HEK293 (cell line): Measurements from ENCODE around the gene PLS3.

Source experiments
- FEZF1 ChIP-seq: fragments of 450-650 bp; formaldehyde crosslinking; IDR thresholded peaks from 2 replicates; pipeline ENCODE4 v1.5.1; 2016; ENCODE audit warnings: missing biosample characterization, missing genetic modification characterization
- SP2 ChIP-seq: fragments of 450-650 bp; formaldehyde crosslinking; IDR thresholded peaks from 2 replicates; pipeline ENCODE4 v1.5.1; 2016; ENCODE audit warnings: missing biosample characterization, missing genetic modification characterization
- SP3 ChIP-seq: fragments of 450-650 bp; formaldehyde crosslinking; IDR thresholded peaks from 2 replicates; pipeline ENCODE4 v1.5.1; 2016; ENCODE audit warnings: missing biosample characterization, missing genetic modification characterization
- ZFP37 ChIP-seq: fragments of 450-650 bp; formaldehyde crosslinking; IDR thresholded peaks from 2 replicates; pipeline ENCODE4 v1.5.1; 2016; ENCODE audit warnings: missing biosample characterization, missing genetic modification characterization
- ZNF114 ChIP-seq: fragments of 450-650 bp; formaldehyde crosslinking; IDR thresholded peaks from 2 replicates; pipeline ENCODE4 v1.5.0; 2017; ENCODE audit warnings: missing biosample characterization, missing genetic modification characterization
- ZNF24 ChIP-seq: fragments of 450-650 bp; formaldehyde crosslinking; IDR thresholded peaks from 2 replicates; pipeline ENCODE4 v1.5.1; 2016; ENCODE audit warnings: missing biosample characterization, missing genetic modification characterization
- ZNF248 ChIP-seq: fragments of 450-650 bp; formaldehyde crosslinking; IDR thresholded peaks from 2 replicates; pipeline ENCODE4 v1.5.1; 2017; ENCODE audit warnings: missing biosample characterization, missing genetic modification characterization
- ZNF571 ChIP-seq: fragments of 450-650 bp; formaldehyde crosslinking; IDR thresholded peaks from 2 replicates; pipeline ENCODE4 v1.5.0; 2017; ENCODE audit warnings: missing biosample characterization, missing genetic modification characterization
- ZNF623 ChIP-seq: fragments of 450-650 bp; formaldehyde crosslinking; IDR thresholded peaks from 2 replicates; pipeline ENCODE4 v1.5.1; 2016; ENCODE audit warnings: missing biosample characterization, missing genetic modification characterization
- TF ChIP-seq, protein P1 (sequence below): fragments of 450-650 bp; formaldehyde crosslinking; IDR thresholded peaks from 2 replicates; pipeline ENCODE4 v1.5.1; 2016; ENCODE audit warnings: missing biosample characterization, missing genetic modification characterization
- TF ChIP-seq, protein P2 (sequence below): fragments of 450-650 bp; formaldehyde crosslinking; IDR thresholded peaks from 2 replicates; pipeline ENCODE4 v1.5.1; 2016; ENCODE audit warnings: missing biosample characterization, missing genetic modification characterization

DNA sequence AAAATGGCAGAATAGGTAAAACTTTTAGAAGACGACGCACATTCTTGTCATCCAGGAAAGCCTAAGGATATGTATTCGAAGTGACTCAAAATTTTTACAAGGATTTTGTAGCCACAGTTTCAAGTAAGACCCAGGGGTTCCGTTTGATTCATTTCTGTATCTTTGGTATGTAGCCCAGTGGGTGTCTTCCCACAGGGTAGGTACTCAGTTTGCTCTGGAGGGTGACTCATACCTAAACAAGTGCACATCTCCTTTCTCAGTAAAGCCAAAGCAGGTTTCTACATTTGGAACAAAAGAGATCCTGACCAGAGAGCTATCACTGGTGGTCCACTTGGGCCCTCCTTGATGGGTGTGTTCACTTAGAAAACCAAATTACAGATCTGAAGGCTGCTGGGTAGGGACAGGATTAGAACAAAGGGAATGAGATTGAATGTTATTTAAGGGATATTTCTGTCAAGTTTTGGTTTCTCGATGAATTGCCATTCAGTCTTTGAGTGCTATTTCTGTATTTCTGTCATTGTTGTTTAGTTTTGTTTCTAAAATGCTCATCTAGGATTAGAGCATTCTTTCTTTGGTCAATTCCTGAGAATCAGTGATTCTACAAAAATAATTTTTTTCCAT lies 56.1 kb downstream of the PLS3 start:
- TF ChIP-seq FEZF1 (peak; percentile 43), ZNF571 (tag by site-specific recombination) (no peak), ZNF114 (tag by site-specific recombination) (no peak), ZFP37 (tag by site-specific recombination) (no peak), ZNF24 (tag by site-specific recombination) (no peak), SP3 (tag by site-specific recombination) (no peak), SP2 (tag by site-specific recombination) (no peak), ZNF248 (tag by site-specific recombination) (no peak), ZNF623 (tag by site-specific recombination) (no peak)
- TF ChIP-seq, protein P1, sequence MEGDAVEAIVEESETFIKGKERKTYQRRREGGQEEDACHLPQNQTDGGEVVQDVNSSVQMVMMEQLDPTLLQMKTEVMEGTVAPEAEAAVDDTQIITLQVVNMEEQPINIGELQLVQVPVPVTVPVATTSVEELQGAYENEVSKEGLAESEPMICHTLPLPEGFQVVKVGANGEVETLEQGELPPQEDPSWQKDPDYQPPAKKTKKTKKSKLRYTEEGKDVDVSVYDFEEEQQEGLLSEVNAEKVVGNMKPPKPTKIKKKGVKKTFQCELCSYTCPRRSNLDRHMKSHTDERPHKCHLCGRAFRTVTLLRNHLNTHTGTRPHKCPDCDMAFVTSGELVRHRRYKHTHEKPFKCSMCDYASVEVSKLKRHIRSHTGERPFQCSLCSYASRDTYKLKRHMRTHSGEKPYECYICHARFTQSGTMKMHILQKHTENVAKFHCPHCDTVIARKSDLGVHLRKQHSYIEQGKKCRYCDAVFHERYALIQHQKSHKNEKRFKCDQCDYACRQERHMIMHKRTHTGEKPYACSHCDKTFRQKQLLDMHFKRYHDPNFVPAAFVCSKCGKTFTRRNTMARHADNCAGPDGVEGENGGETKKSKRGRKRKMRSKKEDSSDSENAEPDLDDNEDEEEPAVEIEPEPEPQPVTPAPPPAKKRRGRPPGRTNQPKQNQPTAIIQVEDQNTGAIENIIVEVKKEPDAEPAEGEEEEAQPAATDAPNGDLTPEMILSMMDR (tag by site-specific recombination), result no peak
- TF ChIP-seq, protein P2, sequence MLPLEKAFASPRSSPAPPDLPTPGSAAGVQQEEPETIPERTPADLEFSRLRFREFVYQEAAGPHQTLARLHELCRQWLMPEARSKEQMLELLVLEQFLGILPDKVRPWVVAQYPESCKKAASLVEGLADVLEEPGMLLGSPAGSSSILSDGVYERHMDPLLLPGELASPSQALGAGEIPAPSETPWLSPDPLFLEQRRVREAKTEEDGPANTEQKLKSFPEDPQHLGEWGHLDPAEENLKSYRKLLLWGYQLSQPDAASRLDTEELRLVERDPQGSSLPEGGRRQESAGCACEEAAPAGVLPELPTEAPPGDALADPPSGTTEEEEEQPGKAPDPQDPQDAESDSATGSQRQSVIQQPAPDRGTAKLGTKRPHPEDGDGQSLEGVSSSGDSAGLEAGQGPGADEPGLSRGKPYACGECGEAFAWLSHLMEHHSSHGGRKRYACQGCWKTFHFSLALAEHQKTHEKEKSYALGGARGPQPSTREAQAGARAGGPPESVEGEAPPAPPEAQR (tag by site-specific recombination), result no peak
